ENCODE measurements around the gene MEF2D. TPM values are rescaled to one million over a fixed set of nuclear protein-coding genes. Genes with fewer than 3 reads are reported as not detected.

MEF2D gene
- total RNA-seq, 2 experiments from 2014 or later = 155 to 162 TPM

GRCh38 chr1:156522443-156522970, 21.9 kb upstream of the MEF2D start:
- no peak overlapping the region for H3K4me3 ChIP-seq (ENCODE audit: low read length)
- no peak overlapping the region for H3K27ac ChIP-seq (ENCODE audit: low read depth in 1 of 2, low read length in 2 of 2)
- no peaks in the 10 kb centered on the region for H3K9me3 ChIP-seq (ENCODE audit: control insufficient read depth in 1 of 2, insufficient read depth in 1 of 2, low read length in 2 of 2)
- DNase-seq (no peak), ATAC-seq (ENCODE audit: poor library complexity) (no peak)
- Mint-ChIP-seq H3K27me3 (no peaks in the 10 kb centered on the region), H3K9me3 (no peaks in the 10 kb centered on the region), H3K27ac (no peak overlapping the region), H3K36me3 (ENCODE audit: low read depth) (no peaks in the 10 kb centered on the region), H3K4me1 (ENCODE audit: low read depth) (peaks cover 25% of the 10 kb centered on the region), H3K4me3 (no peak overlapping the region)
- H3K27me3 ChIP-seq (ENCODE audit: control insufficient read depth in 1 of 2, insufficient read depth in 2 of 2, low read length in 2 of 2) = no peaks in the 10 kb centered on the region
- CTCF ChIA-PET = interaction anchor here (1.0 to 1.8 kb wide), 2 partner anchors 10 to 77 kb away, joined by 3 to 8 read pairs; no protein-coding TSS in a partner anchor
- no peak for TF ChIP-seq CTCF (IDR thresholded peaks at IDR 0.05)
- POLR2A ChIA-PET = interaction anchor here (1.0 kb wide), 1 partner anchor 21 kb away, joined by 4 read pairs; no protein-coding TSS in a partner anchor
- H3K36me3 ChIP-seq (ENCODE audit: insufficient read depth, low read length) = no peaks in the 10 kb centered on the region
- intact Hi-C loops (cut with DNase I, micrococcal nuclease) = no loop called here
- H3K4me1 ChIP-seq (ENCODE audit: insufficient read depth, low read length) = peaks cover 20% of the 10 kb centered on the region

GRCh38 chr1:156517748-156518147, 17.2 kb upstream of the MEF2D start:
- no peak for DNase-seq
- H3K27ac Mint-ChIP-seq = no peak overlapping the region
- H3K9me3 ChIP-seq (ENCODE audit: control insufficient read depth in 1 of 2, insufficient read depth in 1 of 2, low read length in 2 of 2) = no peaks in the 10 kb centered on the region
- H3K36me3 Mint-ChIP-seq (ENCODE audit: low read depth) = no peaks in the 10 kb centered on the region
- no peak overlapping the region for H3K4me3 Mint-ChIP-seq
- H3K27me3 Mint-ChIP-seq = no peaks in the 10 kb centered on the region
- H3K9me3 Mint-ChIP-seq = no peaks in the 10 kb centered on the region
- no peaks in the 10 kb centered on the region for H3K36me3 ChIP-seq (ENCODE audit: insufficient read depth, low read length)
- H3K27ac ChIP-seq (ENCODE audit: low read depth in 1 of 2, low read length in 2 of 2) = no peak overlapping the region
- no peaks in the 10 kb centered on the region for H3K4me1 ChIP-seq (ENCODE audit: insufficient read depth, low read length)
- H3K4me3 ChIP-seq (ENCODE audit: low read length) = no peak overlapping the region
- CTCF ChIA-PET = interaction anchor here (1.4 kb wide), 1 partner anchor 37 kb away, joined by 5 read pairs; no protein-coding TSS in a partner anchor
- TF ChIP-seq CTCF (IDR thresholded peaks at IDR 0.05) = no peak
- intact Hi-C loops (cut with DNase I, micrococcal nuclease) = no loop called here
- no peaks in the 10 kb centered on the region for H3K27me3 ChIP-seq (ENCODE audit: control insufficient read depth in 1 of 2, insufficient read depth in 2 of 2, low read length in 2 of 2)
- no peak for ATAC-seq (ENCODE audit: poor library complexity)
- POLR2A ChIA-PET = no interaction called here
- no peaks in the 10 kb centered on the region for H3K4me1 Mint-ChIP-seq (ENCODE audit: low read depth)

- DNase-seq = no peak
- POLR2A ChIA-PET = interaction anchor here (1.0 to 2.3 kb wide), 3 partner anchors 8 to 16 kb away, joined by 3 to 10 read pairs (median 4); partner anchors contain the start of gene MEF2D
- CTCF ChIA-PET = interaction anchor here (1.2 to 1.4 kb wide), 2 partner anchors 16 to 36 kb away, joined by 3 to 5 read pairs; partner anchors contain the start of gene MEF2D
- H3K27ac Mint-ChIP-seq = no peak overlapping the region
- H3K4me3 ChIP-seq (ENCODE audit: low read length) = no peak overlapping the region
- no peaks in the 10 kb centered on the region for H3K27me3 ChIP-seq (ENCODE audit: control insufficient read depth in 1 of 2, insufficient read depth in 2 of 2, low read length in 2 of 2)
- no peaks in the 10 kb centered on the region for H3K27me3 Mint-ChIP-seq
- no peaks in the 10 kb centered on the region for H3K36me3 Mint-ChIP-seq (ENCODE audit: low read depth)
- no peaks in the 10 kb centered on the region for H3K36me3 ChIP-seq (ENCODE audit: insufficient read depth, low read length)
- H3K4me3 Mint-ChIP-seq = no peak overlapping the region
- H3K27ac ChIP-seq (ENCODE audit: low read depth in 1 of 2, low read length in 2 of 2) = no peak overlapping the region
- no peaks in the 10 kb centered on the region for H3K4me1 ChIP-seq (ENCODE audit: insufficient read depth, low read length)
- H3K9me3 Mint-ChIP-seq = no peaks in the 10 kb centered on the region
- no peaks in the 10 kb centered on the region for H3K9me3 ChIP-seq (ENCODE audit: control insufficient read depth in 1 of 2, insufficient read depth in 1 of 2, low read length in 2 of 2)
- intact Hi-C loops (cut with DNase I, micrococcal nuclease) = no loop called here
- peaks cover 6% of the 10 kb centered on the region for H3K4me1 Mint-ChIP-seq (ENCODE audit: low read depth)
- no peak for TF ChIP-seq CTCF (IDR thresholded peaks at IDR 0.05)
- ATAC-seq (ENCODE audit: poor library complexity) = no peak
Observed at GRCh38 chr1:156516821-156517220, 16.2 kb upstream of the MEF2D start.

All from CD4-positive, alpha-beta T cell (primary cell).